ENCODE measurements around the gene IGF1R. TPM values are rescaled to one million over a fixed set of nuclear protein-coding genes. Genes with fewer than 3 reads are reported as not detected.
A peak's percentile ranks its signal among the peaks of the same experiment; 100 is the strongest.

IGF1R gene
- total RNA-seq, 1 experiment from 2014 or later: 125 TPM

DNA sequence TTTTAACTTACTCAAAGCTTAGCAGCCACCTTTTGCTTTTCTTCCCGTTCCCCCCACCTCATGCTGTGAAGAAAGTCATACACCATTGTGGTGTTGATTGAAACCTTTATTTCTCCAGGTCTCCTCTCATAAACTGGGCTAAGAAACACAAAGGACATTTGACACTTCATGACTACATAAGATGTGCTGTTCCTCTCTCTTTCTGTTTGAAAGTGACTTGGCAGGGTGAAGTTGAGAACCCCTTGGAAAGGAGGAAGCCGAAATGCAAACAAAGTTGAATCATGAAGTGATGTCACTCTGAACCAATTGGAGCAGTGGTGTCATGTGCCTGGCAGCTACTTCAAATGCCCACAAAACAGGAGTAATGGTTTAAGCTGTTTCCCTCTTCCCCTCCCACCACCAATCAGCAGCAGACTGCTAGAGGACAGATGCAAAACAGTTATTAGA is 174.7 kb downstream of the IGF1R start (continued):
- TF ChIP-seq ZNF532 (CRISPR knock-in tag; IDR thresholded peaks at IDR 0.05; ENCODE audit: borderline replicate concordance) (no peak), CREM (CRISPR knock-in tag; IDR thresholded peaks at IDR 0.05) (no peak), NFE2L1 (CRISPR knock-in tag; IDR thresholded peaks at IDR 0.05) (0 out of 2 replicates have a peak, but pooled peaks have one; percentile 43), FOXP1 (CRISPR knock-in tag; IDR thresholded peaks at IDR 0.05; ENCODE audit: borderline replicate concordance) (no peak), RORB (CRISPR knock-in tag; IDR thresholded peaks at IDR 0.05) (no peak), USF2 (CRISPR knock-in tag; IDR thresholded peaks at IDR 0.05) (peak; percentile 78), TEAD1 (CRISPR knock-in tag; IDR thresholded peaks at IDR 0.05) (0 out of 2 replicates have a peak, but pooled peaks have one; percentile 40), ZBTB21 (CRISPR knock-in tag; IDR thresholded peaks at IDR 0.05; ENCODE audit: borderline replicate concordance) (peak; percentile 86), TCF7 (CRISPR knock-in tag; IDR thresholded peaks at IDR 0.05; ENCODE audit: low read depth) (no peak)
- TF ChIP-seq, protein P1, sequence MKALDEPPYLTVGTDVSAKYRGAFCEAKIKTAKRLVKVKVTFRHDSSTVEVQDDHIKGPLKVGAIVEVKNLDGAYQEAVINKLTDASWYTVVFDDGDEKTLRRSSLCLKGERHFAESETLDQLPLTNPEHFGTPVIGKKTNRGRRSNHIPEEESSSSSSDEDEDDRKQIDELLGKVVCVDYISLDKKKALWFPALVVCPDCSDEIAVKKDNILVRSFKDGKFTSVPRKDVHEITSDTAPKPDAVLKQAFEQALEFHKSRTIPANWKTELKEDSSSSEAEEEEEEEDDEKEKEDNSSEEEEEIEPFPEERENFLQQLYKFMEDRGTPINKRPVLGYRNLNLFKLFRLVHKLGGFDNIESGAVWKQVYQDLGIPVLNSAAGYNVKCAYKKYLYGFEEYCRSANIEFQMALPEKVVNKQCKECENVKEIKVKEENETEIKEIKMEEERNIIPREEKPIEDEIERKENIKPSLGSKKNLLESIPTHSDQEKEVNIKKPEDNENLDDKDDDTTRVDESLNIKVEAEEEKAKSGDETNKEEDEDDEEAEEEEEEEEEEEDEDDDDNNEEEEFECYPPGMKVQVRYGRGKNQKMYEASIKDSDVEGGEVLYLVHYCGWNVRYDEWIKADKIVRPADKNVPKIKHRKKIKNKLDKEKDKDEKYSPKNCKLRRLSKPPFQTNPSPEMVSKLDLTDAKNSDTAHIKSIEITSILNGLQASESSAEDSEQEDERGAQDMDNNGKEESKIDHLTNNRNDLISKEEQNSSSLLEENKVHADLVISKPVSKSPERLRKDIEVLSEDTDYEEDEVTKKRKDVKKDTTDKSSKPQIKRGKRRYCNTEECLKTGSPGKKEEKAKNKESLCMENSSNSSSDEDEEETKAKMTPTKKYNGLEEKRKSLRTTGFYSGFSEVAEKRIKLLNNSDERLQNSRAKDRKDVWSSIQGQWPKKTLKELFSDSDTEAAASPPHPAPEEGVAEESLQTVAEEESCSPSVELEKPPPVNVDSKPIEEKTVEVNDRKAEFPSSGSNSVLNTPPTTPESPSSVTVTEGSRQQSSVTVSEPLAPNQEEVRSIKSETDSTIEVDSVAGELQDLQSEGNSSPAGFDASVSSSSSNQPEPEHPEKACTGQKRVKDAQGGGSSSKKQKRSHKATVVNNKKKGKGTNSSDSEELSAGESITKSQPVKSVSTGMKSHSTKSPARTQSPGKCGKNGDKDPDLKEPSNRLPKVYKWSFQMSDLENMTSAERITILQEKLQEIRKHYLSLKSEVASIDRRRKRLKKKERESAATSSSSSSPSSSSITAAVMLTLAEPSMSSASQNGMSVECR (CRISPR knock-in tag; IDR thresholded peaks at IDR 0.05; ENCODE audit: borderline replicate concordance): peak; percentile 60; the same call in 1 of the 2 replicates

DNA sequence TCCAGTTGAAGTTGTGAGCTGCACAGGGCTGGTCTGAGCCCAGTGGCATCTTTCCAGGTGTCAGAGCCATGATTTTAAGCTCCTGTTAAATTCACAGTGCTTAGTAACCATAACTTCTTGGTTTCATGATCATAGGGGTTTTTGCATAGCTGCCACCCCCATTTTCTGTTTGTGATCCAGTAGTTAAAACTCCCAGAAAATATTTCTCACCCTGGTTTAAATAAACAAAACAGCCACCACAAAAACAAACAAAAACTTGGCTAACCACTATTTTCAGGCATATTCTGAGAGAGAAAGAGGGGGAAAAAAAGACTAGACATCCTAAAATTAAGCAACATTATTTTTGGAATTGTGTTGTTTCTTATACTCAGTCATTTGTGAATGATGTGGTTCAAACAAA is 175.3 kb downstream of the IGF1R start:
- Mint-ChIP-seq H3K27ac (peak overlapping the region; percentile 98), H3K9me3 (no peaks in the 10 kb centered on the region), H3K4me3 (peak overlapping the region; percentile 46; the same call in 1 of the 2 replicates), H3K27me3 (ENCODE audit: low read depth) (no peaks in the 10 kb centered on the region), H3K4me1 (peaks cover 94% of the 10 kb centered on the region), H3K36me3 (0 out of 2 replicates have a peak, but pooled peaks cover 3% of the 10 kb centered on the region)
- ChIA-PET POLR2A (interaction anchor here (0.5 to 1.5 kb wide), 2 partner anchors 143 to 169 kb away, joined by 3 to 4 read pairs; no protein-coding TSS in a partner anchor), CTCF (interaction anchor here (1.3 kb wide), 1 partner anchor 28 kb away, joined by 9 read pairs; no protein-coding TSS in a partner anchor)
- TF ChIP-seq RELA (CRISPR knock-in tag; IDR thresholded peaks at IDR 0.05; ENCODE audit: borderline replicate concordance) (no peak), RORB (CRISPR knock-in tag; IDR thresholded peaks at IDR 0.05) (no peak), SMAD4 (CRISPR knock-in tag; IDR thresholded peaks at IDR 0.05) (no peak), ZNF121 (CRISPR knock-in tag; IDR thresholded peaks at IDR 0.05) (no peak)
- no peak for DNase-seq (ENCODE audit: low spot score)
- ATAC-seq: no peak

- ATAC-seq (no peak), DNase-seq (ENCODE audit: low spot score) (no peak)
- ChIA-PET CTCF (no interaction called here), POLR2A (no interaction called here)
- peaks cover 7% of the 10 kb centered on the region for H3K36me3 Mint-ChIP-seq
- peaks cover 94% of the 10 kb centered on the region for H3K4me1 Mint-ChIP-seq
- H3K4me3 Mint-ChIP-seq: no peak overlapping the region
- peaks cover 4% of the 10 kb centered on the region; the same call in 1 of the 2 replicates for H3K9me3 Mint-ChIP-seq
- TF ChIP-seq ZNF423 (CRISPR knock-in tag; IDR thresholded peaks at IDR 0.05) (no peak), NFE2L1 (CRISPR knock-in tag; IDR thresholded peaks at IDR 0.05) (no peak), ZSCAN18 (CRISPR knock-in tag; IDR thresholded peaks at IDR 0.05) (no peak), ZNF317 (CRISPR knock-in tag; IDR thresholded peaks at IDR 0.05; ENCODE audit: borderline replicate concordance, low read depth) (peak; percentile 81)
- peak overlapping the region; percentile 98 for H3K27ac Mint-ChIP-seq
- H3K27me3 Mint-ChIP-seq (ENCODE audit: low read depth): no peaks in the 10 kb centered on the region
Measured at GRCh38 chr15:98824595-98824994, 176.3 kb downstream of the IGF1R start.

Data from WTC11 (cell line).